Measurements from ENCODE around the gene ZRANB2.

GRCh38 chr1:71026093-71026492 lies 54.7 kb downstream of the ZRANB2 start:
- TF ChIP-seq EZH2 (IDR thresholded peaks at IDR 0.05) = no peak
- no peak for TF ChIP-seq POLR2AphosphoS5 (IDR thresholded peaks at IDR 0.05; ENCODE audit: borderline replicate concordance, low read depth, low read length)
- no peak for TF ChIP-seq FOXP2 (optimal IDR thresholded peaks at IDR 0.05; ENCODE audit: control extremely low read depth, extremely low read length, insufficient read depth)

Data from SK-N-MC (cell line).